ENCODE results near the gene FTCDNL1.

FTCDNL1 gene

DNA sequence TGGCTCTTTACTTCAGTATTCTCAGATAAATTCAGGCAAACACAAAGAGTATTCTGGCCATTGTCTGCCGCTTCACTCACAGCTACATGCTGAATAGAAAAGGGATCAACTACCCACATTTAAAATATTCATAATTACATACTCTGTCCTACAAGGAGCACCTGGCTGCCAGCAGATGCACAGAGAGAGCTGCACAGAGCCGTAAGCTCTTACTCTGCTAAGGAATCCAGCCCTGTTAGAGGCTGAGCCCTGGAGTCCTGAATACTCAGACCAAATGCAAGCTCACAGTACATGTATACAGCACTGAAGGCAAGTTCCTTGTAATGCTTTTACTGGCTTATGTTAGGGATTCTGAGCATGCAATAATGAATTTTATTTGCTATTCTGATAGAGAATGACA is 80.3 kb downstream of the FTCDNL1 start:
- Histone ChIP-seq H3K9me3 (ENCODE audit: severe bottlenecking) (no peaks in the 10 kb centered on the region), H3K4me3 (ENCODE audit: low read depth, low read length) (no peak overlapping the region), H3K27me3 (ENCODE audit: insufficient read depth, low read depth, severe bottlenecking) (no peaks in the 10 kb centered on the region), H3K36me3 (no peaks in the 10 kb centered on the region), H3K27ac (no peak overlapping the region)
- DNase-seq = no peak
- no peak for TF ChIP-seq CTCF (IDR thresholded peaks at IDR 0.05; ENCODE audit: low read depth, low read length)

DNA sequence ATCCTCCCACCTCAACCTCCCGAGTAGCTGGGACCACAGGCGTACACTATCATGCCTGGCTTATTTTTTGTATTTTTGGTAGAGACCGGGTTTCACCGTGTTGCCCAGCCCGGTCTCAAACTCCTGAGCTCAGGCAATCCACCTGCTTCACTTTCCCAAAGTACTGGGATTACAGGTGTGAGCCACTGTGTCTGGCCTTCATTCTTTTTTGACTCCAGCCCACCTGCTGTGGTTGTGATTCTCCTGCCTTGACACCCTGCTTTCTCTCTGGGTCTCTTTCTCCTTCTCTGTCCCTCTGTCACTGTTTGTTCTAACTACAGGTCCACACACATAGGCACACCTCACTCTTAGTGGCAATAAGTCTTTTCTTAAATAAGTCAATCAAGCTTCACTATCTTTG is 85.3 kb downstream of the FTCDNL1 start:
- H3K36me3 ChIP-seq = no peaks in the 10 kb centered on the region
- no peak for DNase-seq

GRCh38 chr2:199764273-199764800 is 86.7 kb downstream of the FTCDNL1 start:
- no peak for DNase-seq
- Histone ChIP-seq H3K27ac (no peak overlapping the region), H3K27me3 (ENCODE audit: insufficient read depth, low read depth, severe bottlenecking) (no peaks in the 10 kb centered on the region)

More for the DNA sequence above, 85.3 kb downstream of the FTCDNL1 start:
- no peak for TF ChIP-seq CTCF (IDR thresholded peaks at IDR 0.05; ENCODE audit: low read depth, low read length)
- Histone ChIP-seq H3K4me3 (ENCODE audit: low read depth, low read length) (no peak overlapping the region), H3K9me3 (ENCODE audit: severe bottlenecking) (no peaks in the 10 kb centered on the region), H3K27ac (no peak overlapping the region), H3K27me3 (ENCODE audit: insufficient read depth, low read depth, severe bottlenecking) (no peaks in the 10 kb centered on the region)

DNA sequence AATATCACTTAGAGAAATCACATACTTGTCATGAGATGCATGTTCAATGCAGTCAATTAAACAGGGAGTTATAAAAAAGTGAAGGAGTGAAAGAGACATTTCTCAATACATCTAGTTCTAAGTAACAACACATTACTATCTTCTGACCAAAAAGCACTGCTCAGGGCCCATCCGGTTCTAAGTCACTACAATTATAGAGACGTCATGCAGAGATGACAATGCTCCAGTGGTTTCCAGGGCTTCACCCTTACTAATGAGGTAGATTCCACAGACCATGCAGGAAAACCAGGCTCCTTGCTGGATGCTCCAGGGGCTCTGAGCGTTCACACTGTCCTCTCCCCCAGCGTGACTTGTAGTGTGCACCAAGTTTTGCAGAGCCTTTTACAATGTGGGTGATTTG is 88.0 kb downstream of the FTCDNL1 start:
- Histone ChIP-seq H3K27me3 (ENCODE audit: insufficient read depth, low read depth, severe bottlenecking) (no peaks in the 10 kb centered on the region), H3K36me3 (no peaks in the 10 kb centered on the region), H3K4me3 (ENCODE audit: low read depth, low read length) (no peak overlapping the region), H3K27ac (no peak overlapping the region), H3K9me3 (ENCODE audit: severe bottlenecking) (no peaks in the 10 kb centered on the region)
- DNase-seq = no peak
- TF ChIP-seq CTCF (IDR thresholded peaks at IDR 0.05; ENCODE audit: low read depth, low read length) = no peak

More at GRCh38 chr2:199764273-199764800, 86.7 kb downstream of the FTCDNL1 start:
- no peaks in the 10 kb centered on the region for H3K9me3 ChIP-seq (ENCODE audit: severe bottlenecking)
- TF ChIP-seq CTCF (IDR thresholded peaks at IDR 0.05; ENCODE audit: low read depth, low read length) = no peak
- no peak overlapping the region for H3K4me3 ChIP-seq (ENCODE audit: low read depth, low read length)
- H3K36me3 ChIP-seq = no peaks in the 10 kb centered on the region

DNA sequence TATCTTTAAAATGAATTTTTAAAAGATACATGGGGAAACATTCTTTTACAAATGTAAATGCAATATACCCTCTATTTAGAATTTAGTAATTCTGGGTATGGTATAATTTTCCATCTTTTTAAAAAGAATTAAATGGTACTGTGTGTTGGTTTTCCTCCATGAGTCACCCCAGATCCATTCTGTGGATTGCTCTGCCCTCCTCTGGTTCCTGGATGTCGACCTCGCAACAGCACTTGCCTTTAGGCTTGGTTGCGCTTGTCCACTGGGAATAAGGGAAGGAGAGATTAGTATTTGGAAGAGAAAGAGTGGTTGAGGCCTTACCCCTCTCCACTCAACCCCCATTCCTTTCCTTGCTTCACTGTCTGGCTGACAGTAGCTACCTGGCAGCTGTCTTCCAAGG is 90.4 kb downstream of the FTCDNL1 start:
- no peak for DNase-seq
- H3K4me3 ChIP-seq (ENCODE audit: low read depth, low read length) = no peak overlapping the region
- no peak for TF ChIP-seq CTCF (IDR thresholded peaks at IDR 0.05; ENCODE audit: low read depth, low read length)
- H3K36me3 ChIP-seq = no peaks in the 10 kb centered on the region
- no peak overlapping the region for H3K27ac ChIP-seq
- H3K9me3 ChIP-seq (ENCODE audit: severe bottlenecking) = no peaks in the 10 kb centered on the region
- H3K27me3 ChIP-seq (ENCODE audit: insufficient read depth, low read depth, severe bottlenecking) = no peaks in the 10 kb centered on the region

DNA sequence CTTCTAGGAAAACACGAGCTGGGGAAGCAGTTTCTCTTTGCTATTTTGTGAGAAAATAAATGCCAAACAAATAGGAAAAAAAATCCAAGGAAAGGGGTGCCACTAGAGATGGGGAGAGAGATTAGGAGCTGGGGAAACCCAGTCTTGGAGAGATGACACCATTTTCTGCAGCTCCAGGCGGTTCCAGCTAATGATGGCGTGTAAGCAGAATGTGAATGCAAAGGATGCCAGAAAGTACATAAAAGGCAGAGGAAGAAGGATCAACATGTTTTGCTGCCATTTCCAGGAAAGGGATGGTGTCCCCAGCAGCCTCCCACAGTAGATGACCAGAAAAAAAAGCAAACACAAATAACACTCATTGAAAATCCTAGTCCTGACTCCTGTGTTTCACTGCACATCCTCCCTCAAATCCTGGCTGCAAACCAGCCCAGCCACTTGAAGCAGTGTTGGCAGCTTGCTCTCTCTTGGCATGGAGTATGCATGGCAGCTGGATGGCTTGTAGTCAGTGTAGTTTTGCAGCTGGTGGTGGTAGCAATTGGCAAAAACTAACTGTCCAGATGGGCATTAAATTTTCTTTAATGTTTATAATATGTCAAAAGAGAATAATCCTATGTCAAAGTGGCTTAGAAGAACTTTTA is 93.6 kb downstream of the FTCDNL1 start:
- no peak overlapping the region for H3K27ac ChIP-seq
- DNase-seq = no peak
- H3K27me3 ChIP-seq (ENCODE audit: insufficient read depth, low read depth, severe bottlenecking) = no peaks in the 10 kb centered on the region
- TF ChIP-seq CTCF (IDR thresholded peaks at IDR 0.05; ENCODE audit: low read depth, low read length) = no peak
- H3K36me3 ChIP-seq = no peaks in the 10 kb centered on the region
- H3K4me3 ChIP-seq (ENCODE audit: low read depth, low read length) = no peak overlapping the region
- peaks cover under 1% of the 10 kb centered on the region for H3K9me3 ChIP-seq (ENCODE audit: severe bottlenecking)

All from WERI-Rb-1 (cell line).